ENCODE data around the gene KRTAP29-1. TPM values are rescaled to one million over a fixed set of nuclear protein-coding genes. Genes with fewer than 3 reads are reported as not detected.

Gene KRTAP29-1
- polyA plus RNA-seq, 1 experiment = not detected

DNA sequence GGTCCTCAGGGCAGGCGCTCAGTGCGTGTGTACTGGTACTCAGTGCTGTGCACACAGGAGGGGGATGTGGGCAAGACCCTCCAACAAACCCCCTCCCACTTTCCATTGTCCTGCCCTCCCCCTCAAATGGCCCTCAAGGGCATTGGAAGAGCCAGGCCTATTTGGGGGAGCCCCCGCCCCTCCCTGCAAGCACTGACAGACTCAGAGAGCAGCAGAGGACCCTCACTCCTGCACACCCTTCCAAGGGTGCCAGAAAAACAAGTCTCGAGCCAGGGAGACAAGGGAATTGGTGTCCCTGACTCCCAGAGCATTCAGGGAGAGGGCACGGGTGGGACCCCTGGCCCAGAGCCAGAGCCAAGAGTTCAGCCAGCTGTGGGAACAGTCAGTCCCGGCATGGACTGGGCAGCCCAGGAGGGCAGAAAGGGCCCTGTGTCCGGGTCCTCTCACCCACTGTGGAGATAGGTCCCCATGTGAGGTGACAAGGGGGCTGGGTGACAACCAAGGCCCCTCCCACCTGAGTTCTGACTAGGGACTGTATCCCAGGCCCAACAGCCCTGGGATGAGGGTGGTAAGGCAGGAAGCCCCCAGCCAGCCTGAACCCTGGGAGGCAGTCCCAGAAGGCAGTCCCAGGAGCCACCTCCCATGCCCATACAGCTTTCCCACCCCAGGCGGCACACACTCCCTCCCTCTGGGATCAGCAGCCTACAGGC lies 24.9 kb upstream of the KRTAP29-1 start:
- CTCF ChIA-PET = interaction anchor here (1.2 to 3.1 kb wide), 3 partner anchors 221 to 418 kb away, joined by 3 to 17 read pairs (median 8); no protein-coding TSS in a partner anchor
- Histone ChIP-seq H3K4me3 (ENCODE audit: low read depth, low read length) (no peak overlapping the region), H3K27ac (ENCODE audit: low read depth, low read length) (no peak overlapping the region), H3K27me3 (ENCODE audit: control insufficient read depth, insufficient read depth, low read length) (no peaks in the 10 kb centered on the region), H3K9me3 (ENCODE audit: control insufficient read depth, insufficient read depth, low read length) (no peaks in the 10 kb centered on the region; the same call in 1 of the 2 replicates)
- POLR2A ChIA-PET = no interaction called here
- DNase-seq (ENCODE audit: low read depth, low spot score) = no peak
- no peak for TF ChIP-seq CTCF (IDR thresholded peaks at IDR 0.05; ENCODE audit: low read depth, low read length)

GRCh38 chr17:41326173-41327145 lies 23.8 kb upstream of the KRTAP29-1 start:
- Histone ChIP-seq H3K4me3 (ENCODE audit: low read depth, low read length) (no peak overlapping the region), H3K27ac (ENCODE audit: low read depth, low read length) (no peak overlapping the region), H3K27me3 (ENCODE audit: control insufficient read depth, insufficient read depth, low read length) (no peaks in the 10 kb centered on the region), H3K9me3 (ENCODE audit: control insufficient read depth, insufficient read depth, low read length) (no peaks in the 10 kb centered on the region; the same call in 1 of the 2 replicates)
- POLR2A ChIA-PET = no interaction called here
- TF ChIP-seq CTCF (IDR thresholded peaks at IDR 0.05; ENCODE audit: low read depth, low read length) = no peak
- CTCF ChIA-PET = no interaction called here
- DNase-seq (ENCODE audit: low read depth, low spot score) = no peak

- Histone ChIP-seq H3K27ac (ENCODE audit: low read depth, low read length) (no peak overlapping the region), H3K4me3 (ENCODE audit: low read depth, low read length) (no peak overlapping the region), H3K27me3 (ENCODE audit: control insufficient read depth, insufficient read depth, low read length) (no peaks in the 10 kb centered on the region), H3K9me3 (ENCODE audit: control insufficient read depth, insufficient read depth, low read length) (peaks cover 2% of the 10 kb centered on the region)
- POLR2A ChIA-PET = no interaction called here
- DNase-seq (ENCODE audit: low read depth, low spot score) = no peak
- CTCF ChIA-PET = no interaction called here
- TF ChIP-seq CTCF (IDR thresholded peaks at IDR 0.05; ENCODE audit: low read depth, low read length) = no peak
Measured at GRCh38 chr17:41325611-41326010, 23.0 kb upstream of the KRTAP29-1 start.

DNA sequence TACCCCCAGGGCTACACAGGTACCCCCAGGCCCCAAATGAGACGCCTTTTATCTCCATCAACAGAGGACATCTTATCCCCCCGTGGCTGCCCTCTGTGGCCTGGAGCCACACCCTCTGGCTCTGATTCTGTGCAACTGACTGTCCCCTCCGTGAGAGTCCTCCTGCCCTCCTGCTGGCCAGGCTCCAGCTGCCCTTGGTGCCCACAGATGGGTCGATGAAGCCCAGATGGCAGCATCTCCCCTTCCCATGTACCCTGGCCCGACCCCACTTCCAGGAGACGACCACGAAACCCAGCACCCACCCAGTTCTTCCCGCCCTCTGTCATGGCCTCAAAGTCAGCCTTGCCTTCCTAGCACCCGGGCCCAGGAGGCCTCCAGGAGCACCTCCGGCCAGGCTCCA lies 22.5 kb upstream of the KRTAP29-1 start:
- H3K27ac ChIP-seq (ENCODE audit: low read depth, low read length) = no peak overlapping the region
- TF ChIP-seq CTCF (IDR thresholded peaks at IDR 0.05; ENCODE audit: low read depth, low read length) = no peak
- no peak overlapping the region for H3K4me3 ChIP-seq (ENCODE audit: low read depth, low read length)
- POLR2A ChIA-PET = no interaction called here
- H3K9me3 ChIP-seq (ENCODE audit: control insufficient read depth, insufficient read depth, low read length) = peaks cover 3% of the 10 kb centered on the region
- no peak for DNase-seq (ENCODE audit: low read depth, low spot score)
- H3K27me3 ChIP-seq (ENCODE audit: control insufficient read depth, insufficient read depth, low read length) = no peaks in the 10 kb centered on the region
- CTCF ChIA-PET = no interaction called here
